ENCODE data around the gene TBCB.

The TBCB gene

GRCh38 chr19:36082916-36083315 is 32.4 kb upstream of the TBCB start:
- no peak for TF ChIP-seq POU6F1 (CRISPR knock-in tag; IDR thresholded peaks at IDR 0.05; ENCODE audit: borderline replicate concordance, low read depth)
- TF ChIP-seq RARB (CRISPR knock-in tag; IDR thresholded peaks at IDR 0.05) = no peak
- TF ChIP-seq CREB5 (CRISPR knock-in tag; IDR thresholded peaks at IDR 0.05; ENCODE audit: low read depth) = no peak
- no peak for TF ChIP-seq PPARA (CRISPR knock-in tag; IDR thresholded peaks at IDR 0.05; ENCODE audit: borderline replicate concordance)
- no peak for TF ChIP-seq ESRRG (CRISPR knock-in tag; IDR thresholded peaks at IDR 0.05)
- no peak for TF ChIP-seq ZNF70 (CRISPR knock-in tag; IDR thresholded peaks at IDR 0.05)
- TF ChIP-seq CSDC2 (CRISPR knock-in tag; IDR thresholded peaks at IDR 0.05) = no peak
- no peak for TF ChIP-seq ISL1 (CRISPR knock-in tag; IDR thresholded peaks at IDR 0.05)
- no peak for TF ChIP-seq PATZ1 (CRISPR knock-in tag; IDR thresholded peaks at IDR 0.05; ENCODE audit: borderline replicate concordance)
- no peak for TF ChIP-seq TCF4 (CRISPR knock-in tag; IDR thresholded peaks at IDR 0.05; ENCODE audit: borderline replicate concordance)
- TF ChIP-seq ZC3H10 (CRISPR knock-in tag; IDR thresholded peaks at IDR 0.05) = no peak
- TF ChIP-seq ZNF565 (CRISPR knock-in tag; conservative IDR thresholded peaks at IDR 0.05; ENCODE audit: low read depth) = no peak
- no peak for TF ChIP-seq TSHZ2 (CRISPR knock-in tag; IDR thresholded peaks at IDR 0.05)
- TF ChIP-seq ZNF8 (CRISPR knock-in tag; IDR thresholded peaks at IDR 0.05) = no peak
- no peak for TF ChIP-seq BACH2 (CRISPR knock-in tag; IDR thresholded peaks at IDR 0.05; ENCODE audit: borderline replicate concordance)
- TF ChIP-seq OSR1 (CRISPR knock-in tag; IDR thresholded peaks at IDR 0.05) = no peak
- no peak for TF ChIP-seq SNAI2 (CRISPR knock-in tag; IDR thresholded peaks at IDR 0.05)
- no peak for ATAC-seq

- no peak for ATAC-seq
- TF ChIP-seq CREB5 (CRISPR knock-in tag; IDR thresholded peaks at IDR 0.05; ENCODE audit: low read depth) = no peak
- no peak for TF ChIP-seq ESRRG (CRISPR knock-in tag; IDR thresholded peaks at IDR 0.05)
- no peak for TF ChIP-seq ZFP30 (CRISPR knock-in tag; IDR thresholded peaks at IDR 0.05)
- no peak for TF ChIP-seq TSHZ2 (CRISPR knock-in tag; IDR thresholded peaks at IDR 0.05)
- TF ChIP-seq ZC3H10 (CRISPR knock-in tag; IDR thresholded peaks at IDR 0.05) = no peak
- no peak for TF ChIP-seq TCF4 (CRISPR knock-in tag; IDR thresholded peaks at IDR 0.05; ENCODE audit: borderline replicate concordance)
- no peak for TF ChIP-seq BACH2 (CRISPR knock-in tag; IDR thresholded peaks at IDR 0.05; ENCODE audit: borderline replicate concordance)
- TF ChIP-seq ZNF8 (CRISPR knock-in tag; IDR thresholded peaks at IDR 0.05) = no peak
Observed at GRCh38 chr19:36084231-36085009, 30.8 kb upstream of the TBCB start.
